SK-N-SH (cell line): ENCODE data around the gene PPAT.
A peak's percentile ranks its signal among the peaks of the same experiment; 100 is the strongest.

Experiments used
- CHD2 ChIP-seq: fragments of 150-350 bp; IDR thresholded peaks from 2 replicates; pipeline ENCODE4 v1.6.1; 2018; ENCODE audit warnings: low read length; ENCODE audit not compliant: partially characterized antibody
- CTCF ChIP-seq: fragments of 200-600 bp; sonication (generic); IDR thresholded peaks from 2 replicates; pipeline ENCODE4 v1.6.1; 2017; ENCODE audit warnings: antibody characterized with exemption, mild to moderate bottlenecking, moderate library complexity
- EP300 ChIP-seq, 2 experiments: IDR thresholded peaks; 2 replicates each; pipeline versions ENCODE4 v1.4.0 to v1.6.1; 2012; ENCODE audit warnings: borderline replicate concordance in 1 of 2, low read depth in 1 of 2, low read length in 1 of 2
- EZH2phosphoT487 ChIP-seq: fragments of 200-600 bp; sonication (generic); IDR thresholded peaks from 2 replicates; pipeline ENCODE4 v1.6.1; 2017; ENCODE audit warnings: low read depth, mixed run types, mild to moderate bottlenecking, antibody characterized with exemption, moderate library complexity, borderline replicate concordance
- MAX ChIP-seq: IDR thresholded peaks from 2 replicates; pipeline ENCODE4 v1.4.0; 2012; ENCODE audit warnings: low read depth
- MEF2A ChIP-seq: IDR thresholded peaks from 2 replicates; pipeline ENCODE4 v1.4.0; 2012; ENCODE audit warnings: low read depth, borderline replicate concordance
- POLR2AphosphoS5 ChIP-seq: IDR thresholded peaks from 2 replicates; pipeline ENCODE4 v1.6.1; 2012; ENCODE audit warnings: low read depth, low read length
- SIN3A ChIP-seq: IDR thresholded peaks from 2 replicates; pipeline ENCODE4 v1.6.1; 2012; ENCODE audit warnings: low read depth, mild to moderate bottlenecking, low read length, moderate library complexity, borderline replicate concordance
- TAF1 ChIP-seq: IDR thresholded peaks from 2 replicates; pipeline ENCODE4 v1.6.1; 2012; ENCODE audit warnings: low read depth, mild to moderate bottlenecking, low read length, moderate library complexity, borderline replicate concordance
- YY1 ChIP-seq: IDR thresholded peaks from 2 replicates; pipeline ENCODE4 v1.4.0; 2012; ENCODE audit warnings: low read depth, mild to moderate bottlenecking

GRCh38 chr4:56424697-56425514 lies 10.5 kb downstream of the PPAT start:
- TF ChIP-seq POLR2AphosphoS5, result no peak
- TF ChIP-seq CTCF, result peak; percentile 82
- no peak for TF ChIP-seq TAF1
- no peak for TF ChIP-seq EZH2phosphoT487
- TF ChIP-seq MAX, result no peak
- TF ChIP-seq YY1, result no peak
- TF ChIP-seq CHD2, result no peak
- TF ChIP-seq EP300 (IDR thresholded peaks at IDR 0.05; ENCODE audit: borderline replicate concordance in 1 of 2, low read depth in 1 of 2, low read length in 1 of 2), result no peak
- TF ChIP-seq MEF2A, result no peak
- TF ChIP-seq SIN3A, result no peak
